GM12878 (cell line): ENCODE data around the gene PAQR7. TPM values are rescaled to one million over a fixed set of nuclear protein-coding genes. Genes with fewer than 3 reads are reported as not detected.

Source experiments
- ATAC-seq: fragments of 200-7000 bp; cut with Tn5 transposase; 3 replicates; pipeline ENCODE4 v1.9.1; 2020; ENCODE audit warnings: mild to moderate bottlenecking, moderate library complexity
- BruUV-seq: library from RNA; stranded (reverse); fragments of 400-500 nt; replicated peaks from 2 replicates; lab custom pipeline; 2021; lab: Mats Ljungman, UMichigan
- CTCF ChIA-PET: fragments of 300-600 bp; sonication (Branson Sonifier 250); formaldehyde crosslinking; extraction: SDS; loops from one replicate; lab custom pipeline; 2021; ENCODE audit warnings: inconsistent platforms; lab: Yijun Ruan, JAX
- POLR2A ChIA-PET: fragments of 350-600 bp; formaldehyde crosslinking; extraction: SDS; loops from one replicate; lab custom pipeline; 2021; ENCODE audit warnings: inconsistent platforms; lab: Charles Lee
- RAD21 ChIA-PET: fragments of 300-600 bp; sonication (Branson Sonifier 250); formaldehyde crosslinking; loops from one replicate; lab custom pipeline; 2023; ENCODE audit warnings: antibody characterized with exemption; ENCODE audit not compliant: unreplicated experiment; lab: Charles Lee
- SMC1A ChIA-PET: fragments of 300-600 bp; sonication (Branson Sonifier 250); formaldehyde crosslinking; loops from one replicate; lab custom pipeline; 2023; ENCODE audit not compliant: unreplicated experiment, uncharacterized antibody; lab: Charles Lee
- DNase-seq: peaks from one replicate; pipeline ENCODE4 v3.0.0-alpha.2; 2011; ENCODE audit warnings: low read depth, low spot score
- FAIRE-seq: peaks from 3 replicates; lab custom pipeline; 2011; peaks lifted over from hg19 to GRCh38; lab: Jason Lieb, UNC
- H2AFZ ChIP-seq: 2 replicates; pipeline ENCODE4 v1.6.0; 2011; ENCODE audit warnings: low read depth, low read length, control low read depth; ENCODE audit not compliant: control insufficient read depth
- H3K27ac ChIP-seq: 2 replicates; pipeline ENCODE4 v1.5.1; 2011; ENCODE audit warnings: control low read depth; ENCODE audit not compliant: control insufficient read depth, insufficient read depth
- H3K27me3 ChIP-seq, 2 experiments: replicated peaks in 1 of 2; 2 replicates each; pipeline versions ENCODE4 v1.6.0 to v1.6.1; 2011; ENCODE audit warnings: low read length in 1 of 2; ENCODE audit not compliant: control insufficient read depth in 2 of 2, insufficient read depth in 2 of 2
- H3K36me3 ChIP-seq, 2 experiments: 2 replicates each; pipeline ENCODE4 v1.5.1; 2011; ENCODE audit warnings: low read length in 1 of 2; ENCODE audit not compliant: control insufficient read depth in 2 of 2, insufficient read depth in 2 of 2
- H3K4me1 ChIP-seq: 2 replicates; pipeline ENCODE4 v1.6.1; 2011; ENCODE audit warnings: mild to moderate bottlenecking, low read length, moderate library complexity, mixed read lengths; ENCODE audit not compliant: control insufficient read depth, insufficient read depth
- H3K4me2 ChIP-seq: 2 replicates; pipeline ENCODE4 v1.6.0; 2011; ENCODE audit warnings: control low read depth; ENCODE audit not compliant: control insufficient read depth, insufficient read depth
- H3K4me3 ChIP-seq: fragments of 200-600 bp; sonication (generic); 2 replicates; pipeline ENCODE4 v1.5.1; 2016
- H3K79me2 ChIP-seq: 2 replicates; pipeline ENCODE4 v1.6.0; 2011; ENCODE audit warnings: low read length; ENCODE audit not compliant: control insufficient read depth, insufficient read depth
- H3K9ac ChIP-seq: 2 replicates; pipeline ENCODE4 v1.8.0; 2011; ENCODE audit warnings: low read length, control low read depth, mixed read lengths; ENCODE audit not compliant: control insufficient read depth, insufficient read depth
- H3K9me3 ChIP-seq: replicated peaks from 3 replicates; pipeline ENCODE4 v1.5.1; 2011; ENCODE audit warnings: mild to moderate bottlenecking, low read length; ENCODE audit not compliant: control insufficient read depth, insufficient read depth
- H4K20me1 ChIP-seq: 2 replicates; pipeline ENCODE4 v1.6.0; 2011; ENCODE audit not compliant: control insufficient read depth, insufficient read depth
- ATF7 ChIP-seq: fragments of 450-650 bp; IDR thresholded peaks from 2 replicates; pipeline ENCODE4 v1.6.1; 2016; ENCODE audit warnings: low read depth, mild to moderate bottlenecking
- CREB1 ChIP-seq: IDR thresholded peaks from 2 replicates; pipeline ENCODE4 v1.6.1; 2012; ENCODE audit warnings: low read depth, mild to moderate bottlenecking, inconsistent platforms
- DPF2 ChIP-seq: fragments of 450-650 bp; IDR thresholded peaks from 2 replicates; pipeline ENCODE4 v1.6.1; 2017; ENCODE audit warnings: mild to moderate bottlenecking
- EZH2 ChIP-seq: IDR thresholded peaks from 2 replicates; pipeline ENCODE4 v1.6.1; 2012; ENCODE audit warnings: low read depth, mild to moderate bottlenecking, control low read depth, inconsistent platforms, low read length, borderline replicate concordance; ENCODE audit not compliant: control insufficient read depth
- FOXM1 ChIP-seq: IDR thresholded peaks from 2 replicates; pipeline ENCODE4 v1.6.1; 2012; ENCODE audit warnings: low read depth, mild to moderate bottlenecking, inconsistent platforms, low read length, moderate library complexity
- IRF4 ChIP-seq: IDR thresholded peaks from 2 replicates; pipeline ENCODE4 v1.6.1; 2011; ENCODE audit warnings: low read depth, low read length
- JUNB ChIP-seq: IDR thresholded peaks from 2 replicates; pipeline ENCODE4 v1.6.1; 2016; ENCODE audit warnings: antibody characterized with exemption, mild to moderate bottlenecking
- NFXL1 ChIP-seq: fragments of 450-650 bp; IDR thresholded peaks from 2 replicates; pipeline ENCODE4 v1.6.1; 2017; ENCODE audit warnings: antibody characterized with exemption, mild to moderate bottlenecking, borderline replicate concordance
- NR2C1 ChIP-seq: fragments of 450-650 bp; IDR thresholded peaks from 2 replicates; pipeline ENCODE4 v1.6.1; 2017; ENCODE audit warnings: antibody characterized with exemption, mild to moderate bottlenecking, moderate library complexity
- NR2F1 ChIP-seq: fragments of 450-650 bp; conservative IDR thresholded peaks from 2 replicates; pipeline ENCODE4 v1.6.1; 2017; ENCODE audit warnings: mild to moderate bottlenecking
- PAX5 ChIP-seq: IDR thresholded peaks from 2 replicates; pipeline ENCODE4 v1.6.1; 2011; ENCODE audit warnings: low read depth, low read length, borderline replicate concordance
- PKNOX1 ChIP-seq: fragments of 450-650 bp; IDR thresholded peaks from 2 replicates; pipeline ENCODE4 v1.6.1; 2016; ENCODE audit warnings: mild to moderate bottlenecking
- RELA ChIP-seq: fragments of 450-650 bp; IDR thresholded peaks from 2 replicates; pipeline ENCODE4 v1.8.0; 2014; ENCODE audit warnings: borderline replicate concordance; ENCODE audit not compliant: partially characterized antibody
- SIN3A ChIP-seq: IDR thresholded peaks from 2 replicates; pipeline ENCODE4 v1.6.1; 2012; ENCODE audit warnings: low read depth, low read length, improper control_type of control experiment
- STAT1 ChIP-seq: fragments of 450-650 bp; conservative IDR thresholded peaks from 2 replicates; pipeline ENCODE4 v1.6.1; 2014; ENCODE audit warnings: antibody characterized with exemption, mild to moderate bottlenecking
- STAT3 ChIP-seq: IDR thresholded peaks from 2 replicates; pipeline ENCODE4 v1.6.1; 2011; ENCODE audit warnings: low read depth, low read length, improper control_type of control experiment
- YY1 ChIP-seq: IDR thresholded peaks from 2 replicates; pipeline ENCODE4 v1.6.1; 2011; ENCODE audit warnings: low read depth, mild to moderate bottlenecking, low read length
- ZBED1 ChIP-seq: IDR thresholded peaks from 2 replicates; pipeline ENCODE4 v1.6.1; 2016; ENCODE audit warnings: borderline replicate concordance
- WGBS: methylation state at CpG from one replicate; pipeline ENCODE4 v1.1.6; 2016; ENCODE audit warnings: low lambda C conversion rate; ENCODE audit not compliant: insufficient replicate concordance, insufficient coverage; ENCODE audit errors: missing lambda C conversion rate; 5-methylcytosine and 5-hydroxymethylcytosine counted together
- in situ Hi-C: fragments of 300-500 bp; cut with MboI; formaldehyde crosslinking; loops from 9 replicates; pipeline ENCODE4 v1.14.3; 2018; ENCODE audit warnings: mixed read lengths
- intact Hi-C: fragments of 100-400 bp; cut with micrococcal nuclease; formaldehyde crosslinking; loops from one replicate; pipeline ENCODE4 v1.14.2; 2022; ENCODE audit not compliant: unreplicated experiment
- polyA plus RNA-seq, 11 experiments: library from polyadenylated mRNA; depleted of rRNA in 4 of 11; unstranded in 6 of 11; stranded (reverse) in 5 of 11; fragments of >200 nt; fragmentation: Nextera tagmentation in 4 of 11; fragmentation: Illumina TruSeq in 1 of 11; extraction: Ambion mirVana in 4 of 11; extraction: Trizol in 1 of 11; gene quantifications; 1 replicate in 1 of 11; 2 replicates in 10 of 11; pipeline versions ENCODE4 v1.2.1 to v1.2.3, GENCODE V29; 2011 to 2016; ENCODE audit warnings: inconsistent platforms in 2 of 11, missing spikeins in 2 of 11, low read depth in 1 of 11
- total RNA-seq, 4 experiments: library from RNA; depleted of rRNA in 3 of 4; stranded (reverse); fragments of >200 nt in 3 of 4; fragmentation: Illumina TruSeq in 1 of 4; extraction: Trizol in 1 of 4; gene quantifications; 2 replicates each; pipeline versions ENCODE4 v1.2.1 to v1.2.3, GENCODE V29; 2013 to 2021
- TF ChIP-seq, protein P1 (sequence below): IDR thresholded peaks from 2 replicates; pipeline ENCODE4 v1.6.1; 2011; ENCODE audit warnings: borderline replicate concordance, low read depth, mild to moderate bottlenecking, moderate library complexity, mixed read lengths, low read length; ENCODE audit not compliant: insufficient read depth; ENCODE audit errors: extremely low read length

Gene PAQR7
- total and polyA plus RNA-seq, 10 of the 15 experiments (the other 5 are each of a cell fraction or from before 2014, with no cell fraction given), result 1.1 to 8.8 (median 5.2) TPM

DNA sequence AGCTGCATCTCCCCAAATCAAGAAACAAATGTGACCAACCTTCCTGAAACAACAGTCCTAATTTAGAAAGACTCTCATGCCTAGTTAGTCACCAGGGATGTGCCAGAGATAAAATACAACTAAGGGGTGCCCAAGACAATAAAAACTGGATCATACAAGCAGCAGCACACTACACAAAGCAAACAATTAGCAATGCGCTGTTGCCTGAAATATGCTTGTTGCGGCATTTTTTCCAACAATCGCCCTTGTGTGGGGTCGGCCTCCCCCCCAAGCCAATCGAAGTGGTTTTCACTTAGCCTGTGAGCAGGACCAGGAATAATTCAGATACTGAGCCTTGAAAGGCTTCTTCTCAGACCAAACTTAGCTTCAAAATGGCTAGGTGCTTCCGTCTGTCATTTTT is 32.1 kb upstream of the PAQR7 start (continued):
- TF ChIP-seq EZH2, result no peak
- TF ChIP-seq YY1, result no peak
- no peak for TF ChIP-seq PKNOX1

- TF ChIP-seq STAT1 (no peak), JUNB (no peak), ATF7 (0 out of 2 replicates have a peak, but pooled peaks have one; percentile 12), ZBED1 (no peak), FOXM1 (no peak), IRF4 (no peak), STAT3 (no peak), NR2C1 (no peak), SIN3A (peak; percentile 15; the same call in 1 of the 2 replicates), PAX5 (no peak), CREB1 (no peak), DPF2 (no peak), NR2F1 (no peak), NFXL1 (no peak), RELA (no peak)
- TF ChIP-seq, protein P1, sequence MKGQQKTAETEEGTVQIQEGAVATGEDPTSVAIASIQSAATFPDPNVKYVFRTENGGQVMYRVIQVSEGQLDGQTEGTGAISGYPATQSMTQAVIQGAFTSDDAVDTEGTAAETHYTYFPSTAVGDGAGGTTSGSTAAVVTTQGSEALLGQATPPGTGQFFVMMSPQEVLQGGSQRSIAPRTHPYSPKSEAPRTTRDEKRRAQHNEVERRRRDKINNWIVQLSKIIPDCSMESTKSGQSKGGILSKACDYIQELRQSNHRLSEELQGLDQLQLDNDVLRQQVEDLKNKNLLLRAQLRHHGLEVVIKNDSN, result no peak
- H3K9me3 ChIP-seq, result no peaks in the 10 kb centered on the region
- H3K4me2 ChIP-seq, result peak overlapping the region; percentile 98
- WGBS, result 16% methylated on average over 32 of the region's 34 CpGs
- ChIA-PET CTCF (interaction anchor here (0.8 to 2.9 kb wide), 4 partner anchors 11 to 46 kb away, joined by 3 to 9 read pairs (median 4); no protein-coding TSS in a partner anchor), POLR2A (no interaction called here), RAD21 (interaction anchor here (1.0 to 14.5 kb wide), 2 partner anchors 90 to 91 kb away, joined by 3 to 296 read pairs; partner anchors contain the start of gene PAFAH2), SMC1A (interaction anchor here (19.7 kb wide), 1 partner anchor 92 kb away, joined by 319 read pairs; the partner anchor contains the start of gene PAFAH2)
- DNase-seq (no peak), ATAC-seq (no peak), FAIRE-seq (no peak)
- H2AFZ ChIP-seq, result peak overlapping the region; percentile 94
- H3K27me3 ChIP-seq, result no peaks in the 10 kb centered on the region; a peak in 3 of 4 replicates
- peaks cover 5% of the 10 kb centered on the region; the same call in 1 of the 2 replicates for H3K4me1 ChIP-seq
- peaks cover 33% of the 10 kb centered on the region for H3K79me2 ChIP-seq
- H3K4me3 ChIP-seq, result peak overlapping the region; percentile 100
- intact Hi-C loops (no loop called here), in situ Hi-C loops (no loop called here)
- H4K20me1 ChIP-seq, result no peaks in the 10 kb centered on the region
- no peak overlapping the region for H3K27ac ChIP-seq
- peak overlapping the region; percentile 20; the same call in 1 of the 2 replicates for H3K9ac ChIP-seq
- no peaks in the 10 kb centered on the region for H3K36me3 ChIP-seq
- no TSS peak for BruUV-seq
These were observed 31.3 kb upstream of the PAQR7 start for GRCh38 chr1:25906644-25907300.
